Thoracic aorta (tissue), 2 donors: Measurements from ENCODE around the gene DTNB. TPM values are rescaled to one million over a fixed set of nuclear protein-coding genes. Genes with fewer than 3 reads are reported as not detected.

Experiments
- ATAC-seq: fragments of 150-250 bp; one replicate; pipeline ENCODE4 v1.8.0; 2017; ENCODE audit warnings: low read depth; ENCODE audit not compliant: insufficient number of reproducible peaks, low FRiP score
- DNase-seq: peaks from one replicate; pipeline ENCODE4 v3.0.0-alpha.2; 2020; ENCODE audit warnings: low spot score
- H3K27ac ChIP-seq, 2 donors: fragments of 200-600 bp; sonication (generic); 1 replicate in 1 of 2; 2 replicates in 1 of 2; pipeline ENCODE4 v1.5.1; 2016; ENCODE audit warnings: mild to moderate bottlenecking in 2 of 2, moderate library complexity in 2 of 2
- H3K27me3 ChIP-seq: fragments of 200-600 bp; sonication (generic); replicated peaks from 2 replicates; pipeline ENCODE4 v1.6.0; 2016; ENCODE audit warnings: mild to moderate bottlenecking; ENCODE audit not compliant: insufficient read depth
- H3K36me3 ChIP-seq: fragments of 200-600 bp; sonication (generic); one replicate; pipeline ENCODE4 v1.5.1; 2016
- H3K4me1 ChIP-seq, 2 donors: fragments of 200-600 bp; sonication (generic); 1 replicate in 1 of 2; 2 replicates in 1 of 2; pipeline versions ENCODE4 v1.5.1 to v1.6.0; 2016; ENCODE audit warnings: low read depth in 2 of 2, mild to moderate bottlenecking in 1 of 2; ENCODE audit not compliant: control insufficient read depth in 1 of 2
- H3K4me3 ChIP-seq: fragments of 200-600 bp; sonication (generic); 2 replicates; pipeline ENCODE4 v1.5.1; 2016; ENCODE audit warnings: mild to moderate bottlenecking
- H3K9me3 ChIP-seq: fragments of 200-600 bp; sonication (generic); 2 replicates; pipeline ENCODE4 v1.5.1; 2016
- CTCF ChIP-seq: fragments of 200-600 bp; sonication (generic); IDR thresholded peaks from one replicate; pipeline ENCODE4 v1.5.1; 2019; ENCODE audit warnings: antibody characterized with exemption
- total RNA-seq, 2 donors: library from RNA; depleted of rRNA; stranded (reverse); fragments of >200 nt; gene quantifications; one replicate each; pipeline versions ENCODE4 v1.1.0 to v1.2.3, GENCODE V29; 2016

Gene DTNB
- total RNA-seq, 2 donors from 2014 or later, result 16.3 to 76.2 TPM

- no peak for TF ChIP-seq CTCF
- no peaks in the 10 kb centered on the region for H3K36me3 ChIP-seq
- ATAC-seq (no peak), DNase-seq (no peak)
- no peak overlapping the region for H3K27ac ChIP-seq
- H3K4me3 ChIP-seq, result no peak overlapping the region
- no peaks in the 10 kb centered on the region for H3K9me3 ChIP-seq
- H3K27me3 ChIP-seq, result no peaks in the 10 kb centered on the region
- H3K4me1 ChIP-seq, result no peaks in the 10 kb centered on the region
Measured at GRCh38 chr2:25506226-25506625, 167.2 kb downstream of the DTNB start.

- no peak for TF ChIP-seq CTCF
- Histone ChIP-seq H3K4me1 (no peaks in the 10 kb centered on the region), H3K27me3 (no peaks in the 10 kb centered on the region), H3K4me3 (no peak overlapping the region), H3K9me3 (no peaks in the 10 kb centered on the region), H3K36me3 (no peaks in the 10 kb centered on the region), H3K27ac (no peak overlapping the region)
- DNase-seq (no peak), ATAC-seq (no peak)
Measured at GRCh38 chr2:25505622-25506021, 167.8 kb downstream of the DTNB start.

GRCh38 chr2:25505182-25505581 is 168.2 kb downstream of the DTNB start:
- no peak for ATAC-seq
- H3K36me3 ChIP-seq, result no peaks in the 10 kb centered on the region
- no peak for DNase-seq

GRCh38 chr2:25504266-25504665 is 169.1 kb downstream of the DTNB start:
- no peak for TF ChIP-seq CTCF
- Histone ChIP-seq H3K27me3 (no peaks in the 10 kb centered on the region), H3K9me3 (no peaks in the 10 kb centered on the region), H3K27ac (no peak overlapping the region), H3K4me1 (no peaks in the 10 kb centered on the region), H3K36me3 (no peaks in the 10 kb centered on the region), H3K4me3 (no peak overlapping the region)
- ATAC-seq, result no peak
- no peak for DNase-seq

More at GRCh38 chr2:25505182-25505581, 168.2 kb downstream of the DTNB start:
- Histone ChIP-seq H3K27me3 (no peaks in the 10 kb centered on the region), H3K9me3 (no peaks in the 10 kb centered on the region), H3K4me3 (no peak overlapping the region), H3K4me1 (no peaks in the 10 kb centered on the region), H3K27ac (no peak overlapping the region)
- no peak for TF ChIP-seq CTCF

GRCh38 chr2:25499157-25499556 is 174.2 kb downstream of the DTNB start:
- DNase-seq (no peak), ATAC-seq (no peak)
- H3K4me1 ChIP-seq, result no peaks in the 10 kb centered on the region
- H3K27ac ChIP-seq, result no peak overlapping the region
- no peaks in the 10 kb centered on the region for H3K27me3 ChIP-seq
- H3K36me3 ChIP-seq, result no peaks in the 10 kb centered on the region
- H3K9me3 ChIP-seq, result no peaks in the 10 kb centered on the region
- no peak overlapping the region for H3K4me3 ChIP-seq
- TF ChIP-seq CTCF, result no peak
